Neuron (in vitro differentiated cells): ENCODE results near the gene UGT1A6.

ENCODE experiments used
- H2AFZ ChIP-seq: one replicate; pipeline ENCODE4 v1.6.1; 2013; ENCODE audit warnings: low read depth, mild to moderate bottlenecking, inconsistent platforms, low read length, moderate library complexity
- H3K27me3 ChIP-seq: one replicate; pipeline ENCODE4 v1.6.1; 2013; ENCODE audit warnings: low read length; ENCODE audit not compliant: insufficient read depth
- H3K36me3 ChIP-seq: one replicate; pipeline ENCODE4 v1.6.1; 2013; ENCODE audit warnings: low read length; ENCODE audit not compliant: insufficient read depth
- H3K4me1 ChIP-seq: one replicate; pipeline ENCODE4 v1.6.1; 2013; ENCODE audit warnings: low read length; ENCODE audit not compliant: insufficient read depth
- H3K4me3 ChIP-seq: 2 replicates; pipeline ENCODE4 v1.5.1; 2013; ENCODE audit warnings: mild to moderate bottlenecking, low read length, moderate library complexity
- H3K9me3 ChIP-seq: one replicate; pipeline ENCODE4 v1.6.1; 2013; ENCODE audit warnings: low read length

UGT1A6 gene

GRCh38 chr2:233795735-233796171, 103.1 kb downstream of the UGT1A6 start:
- Histone ChIP-seq H3K4me3 (no peak overlapping the region), H3K27me3 (no peaks in the 10 kb centered on the region), H3K4me1 (no peaks in the 10 kb centered on the region), H3K36me3 (no peaks in the 10 kb centered on the region), H3K9me3 (no peaks in the 10 kb centered on the region), H2AFZ (no peak overlapping the region)

- Histone ChIP-seq H3K4me3 (no peak overlapping the region), H2AFZ (no peak overlapping the region), H3K9me3 (no peaks in the 10 kb centered on the region), H3K27me3 (no peaks in the 10 kb centered on the region), H3K36me3 (no peaks in the 10 kb centered on the region), H3K4me1 (no peaks in the 10 kb centered on the region)
Observed at GRCh38 chr2:233796254-233796653, 103.6 kb downstream of the UGT1A6 start.

GRCh38 chr2:233798335-233799086, 105.8 kb downstream of the UGT1A6 start:
- Histone ChIP-seq H3K4me3 (no peak overlapping the region), H3K4me1 (no peaks in the 10 kb centered on the region), H3K27me3 (no peaks in the 10 kb centered on the region), H3K36me3 (no peaks in the 10 kb centered on the region), H2AFZ (no peak overlapping the region), H3K9me3 (no peaks in the 10 kb centered on the region)

- H3K27me3 ChIP-seq, result no peaks in the 10 kb centered on the region
- H3K4me3 ChIP-seq, result no peak overlapping the region
- H3K36me3 ChIP-seq, result no peaks in the 10 kb centered on the region
- H3K4me1 ChIP-seq, result no peaks in the 10 kb centered on the region
- no peaks in the 10 kb centered on the region for H3K9me3 ChIP-seq
- H2AFZ ChIP-seq, result no peak overlapping the region
Observed at GRCh38 chr2:233799087-233799665, 106.5 kb downstream of the UGT1A6 start.

- H3K9me3 ChIP-seq, result no peaks in the 10 kb centered on the region
Observed at GRCh38 chr2:233799716-233800115, 107.0 kb downstream of the UGT1A6 start.

GRCh38 chr2:233800208-233800607, 107.5 kb downstream of the UGT1A6 start:
- Histone ChIP-seq H3K9me3 (no peaks in the 10 kb centered on the region), H3K4me1 (no peaks in the 10 kb centered on the region), H2AFZ (no peak overlapping the region), H3K27me3 (no peaks in the 10 kb centered on the region), H3K36me3 (no peaks in the 10 kb centered on the region), H3K4me3 (no peak overlapping the region)

More at GRCh38 chr2:233799716-233800115, 107.0 kb downstream of the UGT1A6 start:
- H3K27me3 ChIP-seq, result no peaks in the 10 kb centered on the region
- no peaks in the 10 kb centered on the region for H3K36me3 ChIP-seq
- H3K4me1 ChIP-seq, result no peaks in the 10 kb centered on the region
- no peak overlapping the region for H3K4me3 ChIP-seq
- no peak overlapping the region for H2AFZ ChIP-seq

- no peaks in the 10 kb centered on the region for H3K36me3 ChIP-seq
- no peaks in the 10 kb centered on the region for H3K9me3 ChIP-seq
- no peak overlapping the region for H3K4me3 ChIP-seq
Observed at GRCh38 chr2:233801357-233802131, 108.9 kb downstream of the UGT1A6 start.

GRCh38 chr2:233802132-233802815, 109.6 kb downstream of the UGT1A6 start:
- no peaks in the 10 kb centered on the region for H3K9me3 ChIP-seq
- H3K36me3 ChIP-seq, result no peaks in the 10 kb centered on the region
- H3K27me3 ChIP-seq, result no peaks in the 10 kb centered on the region
- no peak overlapping the region for H3K4me3 ChIP-seq
- H2AFZ ChIP-seq, result no peak overlapping the region
- no peaks in the 10 kb centered on the region for H3K4me1 ChIP-seq

More at GRCh38 chr2:233801357-233802131, 108.9 kb downstream of the UGT1A6 start:
- H3K4me1 ChIP-seq, result no peaks in the 10 kb centered on the region
- H3K27me3 ChIP-seq, result no peaks in the 10 kb centered on the region
- no peak overlapping the region for H2AFZ ChIP-seq

GRCh38 chr2:233803292-233803911, 110.7 kb downstream of the UGT1A6 start:
- H3K4me1 ChIP-seq, result no peaks in the 10 kb centered on the region
- no peak overlapping the region for H2AFZ ChIP-seq
- no peak overlapping the region for H3K4me3 ChIP-seq
- no peaks in the 10 kb centered on the region for H3K27me3 ChIP-seq
- H3K9me3 ChIP-seq, result no peaks in the 10 kb centered on the region
- no peaks in the 10 kb centered on the region for H3K36me3 ChIP-seq

- no peak overlapping the region for H3K4me3 ChIP-seq
- no peak overlapping the region for H2AFZ ChIP-seq
- H3K9me3 ChIP-seq, result no peaks in the 10 kb centered on the region
- H3K4me1 ChIP-seq, result no peaks in the 10 kb centered on the region
- H3K27me3 ChIP-seq, result no peaks in the 10 kb centered on the region
- no peaks in the 10 kb centered on the region for H3K36me3 ChIP-seq
Observed at GRCh38 chr2:233803994-233804393, 111.3 kb downstream of the UGT1A6 start.

GRCh38 chr2:233807215-233807865, 114.7 kb downstream of the UGT1A6 start:
- no peaks in the 10 kb centered on the region for H3K4me1 ChIP-seq
- H2AFZ ChIP-seq, result no peak overlapping the region
- no peaks in the 10 kb centered on the region for H3K27me3 ChIP-seq
- H3K36me3 ChIP-seq, result no peaks in the 10 kb centered on the region
- no peaks in the 10 kb centered on the region for H3K9me3 ChIP-seq
- H3K4me3 ChIP-seq, result no peak overlapping the region
